Loucy (cell line): ENCODE measurements around the gene UBE2Q2.

Source experiments
- H2AFZ ChIP-seq: fragments of 200-600 bp; sonication (generic); 2 replicates; pipeline ENCODE4 v1.6.0; 2016; ENCODE audit warnings: antibody characterized with exemption, mild to moderate bottlenecking, low read length, moderate library complexity
- H3F3A ChIP-seq: fragments of 200-600 bp; 2 replicates; pipeline ENCODE4 v1.6.0; 2016; ENCODE audit warnings: antibody characterized with exemption, low read depth, mild to moderate bottlenecking
- H3K27me3 ChIP-seq: fragments of 200-600 bp; sonication (generic); 2 replicates; pipeline ENCODE4 v1.6.1; 2014; ENCODE audit warnings: low read length, mild to moderate bottlenecking; ENCODE audit not compliant: insufficient read depth, poor library complexity, severe bottlenecking
- H3K36me3 ChIP-seq: fragments of 200-600 bp; sonication (generic); 2 replicates; pipeline ENCODE4 v1.6.1; 2016; ENCODE audit warnings: low read length; ENCODE audit not compliant: insufficient read depth
- H3K4me1 ChIP-seq: fragments of 200-600 bp; sonication (generic); 2 replicates; pipeline ENCODE4 v1.5.1; 2014; ENCODE audit warnings: low read length, mild to moderate bottlenecking; ENCODE audit not compliant: insufficient read depth, poor library complexity, severe bottlenecking
- H3K4me2 ChIP-seq: fragments of 200-600 bp; sonication (generic); 2 replicates; pipeline ENCODE4 v1.6.0; 2014; ENCODE audit warnings: antibody characterized with exemption, low read length, low read depth, mild to moderate bottlenecking; ENCODE audit not compliant: poor library complexity, severe bottlenecking
- H3K4me3 ChIP-seq: fragments of 200-600 bp; sonication (generic); 2 replicates; pipeline ENCODE4 v1.5.1; 2014; ENCODE audit warnings: low read length, mild to moderate bottlenecking, mixed read lengths; ENCODE audit not compliant: poor library complexity, severe bottlenecking
- H3K79me2 ChIP-seq: fragments of 200-600 bp; sonication (generic); 2 replicates; pipeline ENCODE4 v1.6.1; 2014; ENCODE audit warnings: low read length; ENCODE audit not compliant: insufficient read depth
- H3K9ac ChIP-seq: fragments of 200-600 bp; sonication (generic); 2 replicates; pipeline ENCODE4 v1.6.0; 2014; ENCODE audit warnings: mild to moderate bottlenecking, low read depth, low read length, moderate library complexity; ENCODE audit not compliant: poor library complexity, severe bottlenecking
- H3K9me2 ChIP-seq: fragments of 200-600 bp; sonication (generic); replicated peaks from 2 replicates; pipeline ENCODE4 v1.6.1; 2016; ENCODE audit warnings: low read depth, low read length, mixed read lengths
- H3K9me3 ChIP-seq: fragments of 200-600 bp; sonication (generic); 2 replicates; pipeline ENCODE4 v1.6.1; 2014; ENCODE audit warnings: mild to moderate bottlenecking, antibody characterized with exemption, low read length, low read depth; ENCODE audit not compliant: insufficient read depth
- H4K20me1 ChIP-seq: fragments of 200-600 bp; sonication (generic); 2 replicates; pipeline ENCODE4 v1.6.0; 2014; ENCODE audit warnings: antibody characterized with exemption, low read length, mild to moderate bottlenecking; ENCODE audit not compliant: insufficient read depth, poor library complexity, severe bottlenecking
- EZH2phosphoT487 ChIP-seq: fragments of 200-600 bp; IDR thresholded peaks from 2 replicates; pipeline ENCODE4 v1.6.1; 2018; ENCODE audit warnings: antibody characterized with exemption, mild to moderate bottlenecking, moderate library complexity, borderline replicate concordance
- TF ChIP-seq, protein P1 (sequence below): fragments of 200-600 bp; sonication (generic); conservative IDR thresholded peaks from 2 replicates; pipeline ENCODE4 v1.5.1; 2014; ENCODE audit warnings: mild to moderate bottlenecking, antibody characterized with exemption, low read length

The UBE2Q2 gene

DNA sequence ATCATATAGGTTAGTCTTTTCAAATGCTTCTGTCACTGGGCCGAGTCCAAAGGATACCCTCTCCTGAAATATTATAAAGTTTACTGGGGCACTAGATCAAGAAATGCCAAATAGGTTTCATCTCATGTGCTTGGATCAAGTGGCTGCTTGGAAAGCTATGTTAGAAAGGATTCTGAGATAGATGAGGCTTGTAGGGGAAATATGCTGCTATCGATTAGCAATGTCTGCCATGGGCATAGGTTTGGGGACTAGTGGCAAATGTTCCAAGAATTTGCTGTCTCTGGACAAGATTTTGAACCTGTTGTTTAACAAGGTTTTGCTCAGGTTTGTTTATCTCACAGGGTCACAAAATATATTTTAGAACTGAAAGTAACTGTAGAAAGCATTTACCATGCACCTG, 23.0 kb upstream of the UBE2Q2 start:
- Histone ChIP-seq H3K79me2 (no peaks in the 10 kb centered on the region), H3K9me2 (no peaks in the 10 kb centered on the region), H3F3A (no peaks in the 10 kb centered on the region), H3K27me3 (no peaks in the 10 kb centered on the region), H3K4me2 (no peak overlapping the region), H2AFZ (no peak overlapping the region), H3K9ac (no peak overlapping the region), H4K20me1 (no peaks in the 10 kb centered on the region), H3K9me3 (no peaks in the 10 kb centered on the region), H3K4me3 (no peak overlapping the region), H3K36me3 (no peaks in the 10 kb centered on the region), H3K4me1 (no peaks in the 10 kb centered on the region)
- TF ChIP-seq, protein P1, sequence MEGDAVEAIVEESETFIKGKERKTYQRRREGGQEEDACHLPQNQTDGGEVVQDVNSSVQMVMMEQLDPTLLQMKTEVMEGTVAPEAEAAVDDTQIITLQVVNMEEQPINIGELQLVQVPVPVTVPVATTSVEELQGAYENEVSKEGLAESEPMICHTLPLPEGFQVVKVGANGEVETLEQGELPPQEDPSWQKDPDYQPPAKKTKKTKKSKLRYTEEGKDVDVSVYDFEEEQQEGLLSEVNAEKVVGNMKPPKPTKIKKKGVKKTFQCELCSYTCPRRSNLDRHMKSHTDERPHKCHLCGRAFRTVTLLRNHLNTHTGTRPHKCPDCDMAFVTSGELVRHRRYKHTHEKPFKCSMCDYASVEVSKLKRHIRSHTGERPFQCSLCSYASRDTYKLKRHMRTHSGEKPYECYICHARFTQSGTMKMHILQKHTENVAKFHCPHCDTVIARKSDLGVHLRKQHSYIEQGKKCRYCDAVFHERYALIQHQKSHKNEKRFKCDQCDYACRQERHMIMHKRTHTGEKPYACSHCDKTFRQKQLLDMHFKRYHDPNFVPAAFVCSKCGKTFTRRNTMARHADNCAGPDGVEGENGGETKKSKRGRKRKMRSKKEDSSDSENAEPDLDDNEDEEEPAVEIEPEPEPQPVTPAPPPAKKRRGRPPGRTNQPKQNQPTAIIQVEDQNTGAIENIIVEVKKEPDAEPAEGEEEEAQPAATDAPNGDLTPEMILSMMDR, result no peak
- no peak for TF ChIP-seq EZH2phosphoT487

GRCh38 chr15:75821786-75822345, 21.4 kb upstream of the UBE2Q2 start:
- Histone ChIP-seq H3K9me2 (no peaks in the 10 kb centered on the region), H3K9me3 (no peaks in the 10 kb centered on the region), H3K79me2 (no peaks in the 10 kb centered on the region), H3K27me3 (no peaks in the 10 kb centered on the region), H3K9ac (no peak overlapping the region), H3K4me1 (no peaks in the 10 kb centered on the region), H3K36me3 (no peaks in the 10 kb centered on the region), H3K4me2 (no peak overlapping the region), H3K4me3 (no peak overlapping the region), H4K20me1 (no peaks in the 10 kb centered on the region), H2AFZ (no peak overlapping the region), H3F3A (no peaks in the 10 kb centered on the region)
- no peak for TF ChIP-seq EZH2phosphoT487
- TF ChIP-seq, protein P1, result no peak

DNA sequence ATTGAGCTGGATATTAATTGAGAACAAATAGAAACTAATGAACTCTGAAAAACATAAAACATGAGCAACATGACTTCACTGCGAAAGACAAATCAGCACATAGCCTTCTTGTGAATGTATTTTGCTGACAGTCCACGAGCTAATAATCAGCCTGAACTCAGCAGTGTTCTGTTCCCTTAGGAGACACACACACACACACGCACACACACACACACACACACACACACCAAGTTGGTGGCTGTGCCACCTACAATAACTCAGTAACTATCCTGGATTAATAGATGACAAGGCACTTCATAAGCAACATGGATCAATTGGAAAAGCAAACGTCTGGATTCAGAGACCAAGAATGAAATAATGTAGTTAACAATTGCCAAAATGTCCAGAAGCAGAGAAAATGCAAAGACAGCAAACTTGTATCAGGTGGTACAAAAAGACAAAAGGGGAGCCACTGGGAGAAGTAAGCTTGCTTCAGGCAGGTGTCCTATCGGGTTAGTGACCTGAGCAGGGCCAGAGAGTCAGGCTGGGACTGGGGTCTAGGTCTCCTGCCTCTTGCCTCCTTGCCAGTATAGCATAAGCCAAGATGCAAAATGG, 20.5 kb upstream of the UBE2Q2 start:
- H3K9ac ChIP-seq, result no peak overlapping the region

More for the DNA sequence above, 20.5 kb upstream of the UBE2Q2 start:
- no peaks in the 10 kb centered on the region for H3K27me3 ChIP-seq
- H3K4me2 ChIP-seq, result no peak overlapping the region
- H3K9me3 ChIP-seq, result no peaks in the 10 kb centered on the region
- H2AFZ ChIP-seq, result no peak overlapping the region
- no peaks in the 10 kb centered on the region for H3K36me3 ChIP-seq
- no peaks in the 10 kb centered on the region for H3K79me2 ChIP-seq
- no peaks in the 10 kb centered on the region for H3F3A ChIP-seq
- H3K4me1 ChIP-seq, result no peaks in the 10 kb centered on the region
- no peak overlapping the region for H3K4me3 ChIP-seq
- TF ChIP-seq, protein P1, result no peak
- TF ChIP-seq EZH2phosphoT487, result no peak
- H3K9me2 ChIP-seq, result no peaks in the 10 kb centered on the region
- no peaks in the 10 kb centered on the region for H4K20me1 ChIP-seq
